H54 (cell line): ENCODE data around the gene TRERF1.

Source experiments
- DNase-seq: peaks from one replicate; pipeline ENCODE4 v3.0.0; 2011; ENCODE audit warnings: low spot score, mixed read lengths; ENCODE audit not compliant: insufficient read length
- FAIRE-seq: peaks from 3 replicates; lab custom pipeline; 2011; peaks lifted over from hg19 to GRCh38; lab: Jason Lieb, UNC
- POLR2A ChIP-seq: IDR thresholded peaks from 2 replicates; pipeline ENCODE4 v1.6.1; 2011; ENCODE audit warnings: low read depth, mild to moderate bottlenecking, low read length

Gene TRERF1

DNA sequence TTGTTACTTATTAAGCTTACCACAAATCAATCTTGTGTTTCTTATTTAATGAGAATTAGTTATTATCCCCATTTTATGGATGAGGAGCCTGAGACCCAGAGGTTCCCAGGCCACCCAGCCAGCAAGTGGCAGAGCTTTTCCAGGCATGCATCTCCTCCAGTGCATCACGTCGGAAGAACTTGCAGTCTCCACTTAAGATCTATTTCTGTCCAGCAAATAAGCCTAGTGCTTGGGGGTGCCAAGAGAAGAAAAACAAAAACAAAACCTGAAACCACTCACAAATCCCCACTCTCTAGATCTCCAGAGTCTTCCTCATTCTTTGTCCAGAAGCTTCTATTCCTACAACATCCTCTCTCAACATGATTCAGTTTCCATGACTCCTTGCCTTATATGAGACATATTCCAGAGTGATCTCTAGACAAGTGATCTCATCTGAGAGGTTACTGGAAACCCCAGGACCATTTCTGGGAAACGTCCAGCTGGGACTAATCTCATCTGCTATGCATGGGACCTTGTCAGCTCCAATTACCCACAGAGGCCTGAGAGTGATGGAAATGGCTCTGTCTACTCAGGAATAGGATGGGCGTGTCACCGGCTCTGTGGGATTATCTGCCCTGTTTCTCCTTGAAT lies 261.1 kb downstream of the TRERF1 start:
- DNase-seq, result no peak
- FAIRE-seq, result no peak
- no peak for TF ChIP-seq POLR2A

DNA sequence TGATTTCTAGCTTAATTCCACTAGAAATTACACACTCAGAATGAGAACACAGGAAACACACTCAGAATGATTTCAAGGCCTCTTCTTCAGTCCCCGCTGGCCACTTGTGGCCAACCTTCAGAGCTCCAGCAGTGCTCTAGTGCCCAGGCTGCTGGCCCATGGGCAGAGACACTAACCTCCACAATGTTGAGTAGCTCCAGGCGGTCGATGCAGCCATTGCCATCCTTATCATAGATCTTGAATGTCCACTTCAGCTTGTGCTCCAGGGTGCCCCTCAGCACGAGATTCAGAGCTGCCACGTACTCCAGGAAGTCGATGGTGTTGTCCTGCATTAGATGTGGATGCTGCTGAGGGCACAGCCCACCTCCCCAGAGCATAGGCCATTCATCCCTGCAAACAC lies 263.3 kb downstream of the TRERF1 start:
- TF ChIP-seq POLR2A, result no peak
- FAIRE-seq, result no peak

DNA sequence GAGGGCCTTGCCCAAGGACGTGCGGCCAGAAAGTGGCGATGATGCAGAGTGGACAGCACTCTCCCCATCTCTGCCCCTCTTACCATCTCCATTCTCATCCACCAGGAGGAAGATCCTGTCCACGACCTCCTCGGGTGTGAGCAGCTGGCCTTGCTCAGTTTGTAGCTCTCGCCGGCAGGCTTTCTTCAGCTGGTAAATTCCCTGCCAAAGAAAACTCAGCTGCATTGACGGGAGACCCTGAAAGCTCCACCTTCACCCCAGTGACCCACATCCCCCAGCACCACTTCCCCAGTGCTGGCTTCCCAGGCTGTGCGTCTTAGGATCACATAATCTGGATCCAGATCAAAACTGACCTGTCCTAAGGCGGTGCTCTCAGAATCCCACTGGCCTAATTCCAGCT lies 266.1 kb downstream of the TRERF1 start:
- DNase-seq (no peak), FAIRE-seq (no peak)
- TF ChIP-seq POLR2A, result no peak

More for the DNA sequence above, 263.3 kb downstream of the TRERF1 start:
- no peak for DNase-seq

DNA sequence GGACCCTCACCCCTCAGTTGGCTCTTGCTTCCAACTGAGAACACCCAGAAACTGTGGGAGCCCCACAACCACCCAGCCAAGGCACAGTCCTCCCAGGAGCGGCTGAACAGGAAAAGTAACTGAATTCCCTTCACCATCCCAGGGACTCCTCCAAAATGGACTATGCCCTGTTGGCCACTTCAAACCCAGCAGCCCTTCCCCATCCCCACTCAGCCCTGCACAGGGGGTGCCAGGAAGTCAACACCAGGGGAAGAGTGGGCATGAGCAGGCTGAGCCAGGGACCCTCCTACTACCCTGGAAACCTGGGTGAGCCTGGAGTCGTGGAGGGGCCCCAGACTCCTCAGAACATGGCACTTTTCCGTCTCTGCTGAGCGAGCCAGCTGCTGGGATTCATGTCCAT lies 267.3 kb downstream of the TRERF1 start:
- no peak for FAIRE-seq
- no peak for TF ChIP-seq POLR2A

DNA sequence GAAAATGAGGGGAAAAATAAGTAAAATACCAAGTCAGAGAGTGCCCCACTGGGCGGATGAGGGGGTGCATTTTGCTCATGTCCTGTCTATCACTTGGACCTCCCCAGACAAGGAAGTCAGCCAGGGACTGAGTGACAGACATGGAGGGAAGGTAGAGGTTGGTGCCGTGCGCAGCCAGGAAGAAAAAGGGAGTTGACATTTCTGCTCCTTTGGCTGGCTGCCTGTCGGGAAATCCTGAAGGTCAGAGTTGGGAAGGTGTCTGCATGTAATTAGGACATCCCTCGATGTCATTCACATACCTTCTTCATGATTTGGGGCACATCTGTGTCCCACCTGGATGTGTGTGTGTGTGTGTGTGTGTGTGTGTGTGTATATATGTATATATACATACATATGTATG lies 269.6 kb downstream of the TRERF1 start:
- DNase-seq (no peak), FAIRE-seq (no peak)
- no peak for TF ChIP-seq POLR2A

More for the DNA sequence above, 267.3 kb downstream of the TRERF1 start:
- DNase-seq, result no peak

DNA sequence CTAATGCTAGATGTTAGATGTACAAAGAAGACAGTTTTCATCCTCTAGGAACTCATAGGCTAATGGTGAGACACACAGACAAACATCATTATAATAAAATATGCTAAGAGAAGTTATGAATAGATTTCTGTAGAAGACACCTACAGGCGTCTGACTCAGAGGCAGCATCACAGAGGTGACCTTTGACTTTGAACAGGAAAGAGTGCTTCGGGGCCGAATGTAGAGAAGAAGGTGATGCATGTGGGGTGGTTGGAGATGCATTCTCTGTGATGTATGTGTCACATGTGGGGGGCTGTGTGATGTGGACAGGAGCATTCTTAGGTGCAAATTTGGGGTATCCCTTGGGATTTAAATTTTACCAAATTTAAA lies 271.8 kb downstream of the TRERF1 start:
- FAIRE-seq (no peak), DNase-seq (no peak)
- no peak for TF ChIP-seq POLR2A

DNA sequence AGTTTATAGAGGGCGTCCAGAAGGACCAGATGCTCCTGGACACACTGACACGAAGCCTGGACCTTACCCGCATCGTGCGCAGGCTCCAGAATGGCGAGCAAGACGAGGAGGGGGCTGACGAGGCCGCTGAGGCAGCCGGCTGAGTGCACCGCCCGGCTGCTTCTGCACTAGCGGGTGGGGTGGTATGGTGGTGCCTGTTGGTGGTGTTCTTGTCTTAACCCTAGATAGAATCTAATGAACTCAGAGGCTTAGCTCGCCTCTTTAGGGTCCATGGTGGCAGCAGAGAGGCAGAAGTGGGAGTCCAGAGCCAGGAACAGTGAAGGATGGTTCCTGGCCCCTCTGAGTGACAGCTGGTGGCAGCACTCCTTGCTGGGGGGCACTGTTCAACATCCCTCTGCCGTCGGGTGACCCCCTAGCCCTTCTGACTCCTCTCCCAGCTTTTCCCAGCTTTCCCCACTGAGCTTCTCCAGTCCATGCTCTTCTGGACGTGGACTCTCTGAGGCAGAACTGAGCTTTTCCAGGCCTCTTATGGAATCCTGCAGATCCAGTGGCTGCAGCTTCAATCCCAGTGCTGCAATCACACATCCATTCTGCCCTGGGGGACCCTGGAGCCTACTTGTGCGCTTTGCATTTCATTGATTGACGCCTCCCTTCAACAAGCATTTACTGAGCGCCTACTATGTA lies 272.3 kb downstream of the TRERF1 start:
- no peak for DNase-seq
- FAIRE-seq, result no peak
- TF ChIP-seq POLR2A, result no peak

DNA sequence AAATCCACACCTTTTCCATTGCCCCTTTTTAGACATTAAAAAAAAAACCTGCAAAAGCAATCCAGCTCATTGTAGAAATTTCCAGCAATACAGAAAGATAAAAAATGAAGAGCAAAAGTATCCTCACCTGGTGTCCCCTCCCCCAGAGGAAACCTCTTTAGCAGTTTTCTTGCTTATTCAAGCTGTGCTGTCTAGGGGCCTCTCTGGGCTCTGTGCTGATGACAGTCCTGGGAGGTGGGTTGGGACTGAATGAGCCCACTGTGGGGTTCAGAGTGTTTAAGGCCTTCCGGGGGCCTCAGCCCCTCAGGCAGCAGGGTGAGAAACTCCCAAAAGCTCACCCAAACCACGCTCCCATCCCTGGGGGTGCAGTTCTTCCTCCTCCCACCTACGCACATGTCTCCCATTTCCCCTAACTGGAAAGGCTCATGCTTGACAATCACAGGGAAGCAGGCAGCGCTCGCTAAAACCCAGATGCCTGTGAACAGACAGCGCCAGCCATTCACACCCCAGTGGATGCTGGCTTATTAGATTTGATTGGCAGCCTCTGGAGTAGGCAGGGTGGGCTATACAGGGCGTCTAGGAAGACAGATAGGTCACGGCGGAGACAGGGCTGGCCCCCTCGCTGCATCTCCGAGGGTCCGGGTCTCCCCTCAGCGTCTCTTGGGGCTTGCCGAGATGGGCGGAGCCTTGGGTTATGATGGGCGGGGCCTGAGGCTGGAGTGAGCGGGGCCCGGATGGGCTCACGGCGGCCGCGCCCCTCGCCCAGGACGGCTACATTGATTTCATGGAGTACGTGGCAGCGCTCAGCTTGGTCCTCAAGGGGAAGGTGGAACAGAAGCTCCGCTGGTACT lies 274.0 kb downstream of the TRERF1 start:
- no peak for DNase-seq

DNA sequence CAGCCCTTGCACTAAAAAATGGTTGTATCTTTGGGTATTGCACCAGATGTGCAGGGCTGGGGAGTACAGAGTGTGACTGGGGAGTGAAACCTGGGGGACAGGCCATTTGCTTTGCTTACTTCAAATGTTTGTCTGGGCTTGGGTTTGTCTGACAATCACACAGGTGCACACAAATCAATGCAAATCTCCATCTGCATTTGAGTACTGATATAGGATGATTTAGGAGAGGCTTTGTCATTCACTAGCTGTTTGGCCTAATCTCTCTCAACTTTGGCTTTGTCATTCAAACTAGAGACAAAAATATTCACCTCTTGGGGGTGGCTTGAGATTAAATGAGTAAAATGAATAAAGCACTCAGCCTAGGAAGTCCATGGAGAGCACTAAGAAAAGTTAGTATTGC lies 274.7 kb downstream of the TRERF1 start:
- FAIRE-seq, result no peak
- DNase-seq, result no peak
- no peak for TF ChIP-seq POLR2A

More for the DNA sequence above, 274.0 kb downstream of the TRERF1 start:
- TF ChIP-seq POLR2A, result no peak
- FAIRE-seq, result no peak

DNA sequence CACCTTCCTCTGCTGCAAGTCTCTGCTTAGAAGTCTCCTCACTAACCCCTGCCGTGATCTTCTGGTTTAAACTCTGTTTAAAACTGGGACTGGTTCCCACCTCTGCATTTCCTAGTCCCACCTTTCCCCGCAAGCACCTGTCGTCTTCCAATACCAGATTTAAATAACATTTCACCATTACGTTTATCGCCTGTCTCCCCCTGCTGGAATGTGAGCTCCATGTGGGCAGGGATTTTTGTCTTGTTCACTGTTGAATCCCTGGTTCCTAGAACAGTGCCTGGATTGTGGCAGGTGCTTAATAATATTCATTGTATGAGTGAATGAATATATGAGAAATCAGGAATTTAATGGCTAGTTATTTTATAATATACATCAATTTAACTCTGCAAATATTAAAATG lies 275.9 kb downstream of the TRERF1 start:
- no peak for DNase-seq
- no peak for FAIRE-seq
- no peak for TF ChIP-seq POLR2A
